GM19452 (cell line): Measurements from ENCODE around the gene FTO.

Experiments
- ATAC-seq: cut with Tn5 transposase; IDR thresholded peaks from one replicate; pipeline ENCODE4 v1.9.1; 2021; ENCODE audit not compliant: unreplicated experiment

FTO gene

GRCh38 chr16:53894686-53895085 lies 190.7 kb downstream of the FTO start:
- ATAC-seq = no peak

- ATAC-seq = no peak
Observed at GRCh38 chr16:53895433-53895832, 191.5 kb downstream of the FTO start.

- ATAC-seq = no peak
Observed at GRCh38 chr16:53895851-53896250, 191.9 kb downstream of the FTO start.

GRCh38 chr16:53896722-53897121 lies 192.8 kb downstream of the FTO start:
- no peak for ATAC-seq

GRCh38 chr16:53898993-53899392 lies 195.0 kb downstream of the FTO start:
- no peak for ATAC-seq

GRCh38 chr16:53899431-53899830 lies 195.5 kb downstream of the FTO start:
- ATAC-seq = no peak

GRCh38 chr16:53900667-53901066 lies 196.7 kb downstream of the FTO start:
- ATAC-seq = no peak

GRCh38 chr16:53901408-53901807 lies 197.5 kb downstream of the FTO start:
- ATAC-seq = no peak

- ATAC-seq = no peak
Observed at GRCh38 chr16:53904533-53904932, 200.6 kb downstream of the FTO start.

- ATAC-seq = no peak
Observed at GRCh38 chr16:53905028-53905427, 201.1 kb downstream of the FTO start.

GRCh38 chr16:53908731-53909130 lies 204.8 kb downstream of the FTO start:
- no peak for ATAC-seq

GRCh38 chr16:53910990-53911389 lies 207.0 kb downstream of the FTO start:
- no peak for ATAC-seq

GRCh38 chr16:53911513-53911912 lies 207.6 kb downstream of the FTO start:
- no peak for ATAC-seq

GRCh38 chr16:53912155-53912554 lies 208.2 kb downstream of the FTO start:
- peak; percentile 75 for ATAC-seq

GRCh38 chr16:53913099-53913870 lies 209.3 kb downstream of the FTO start:
- no peak for ATAC-seq

GRCh38 chr16:53913920-53914319 lies 210.0 kb downstream of the FTO start:
- ATAC-seq = no peak

GRCh38 chr16:53914736-53915135 lies 210.8 kb downstream of the FTO start:
- ATAC-seq = no peak

GRCh38 chr16:53915452-53916160 lies 211.7 kb downstream of the FTO start:
- no peak for ATAC-seq

- no peak for ATAC-seq
Observed at GRCh38 chr16:53920988-53921387, 217.0 kb downstream of the FTO start.

- ATAC-seq = no peak
Observed at GRCh38 chr16:53922067-53922806, 218.3 kb downstream of the FTO start.

GRCh38 chr16:53922807-53923571 lies 219.0 kb downstream of the FTO start:
- no peak for ATAC-seq
